DND-41 (cell line): ENCODE measurements around the gene C1QTNF3.

Source experiments
- ATAC-seq: fragments of 200-7000 bp; cut with Tn5 transposase; 3 replicates; pipeline ENCODE4 v1.9.1; 2021; ENCODE audit warnings: low read depth; ENCODE audit not compliant: insufficient read depth
- DNase-seq: peaks from one replicate; pipeline ENCODE4 v3.0.0-alpha.2; 2020
- H2AFZ ChIP-seq: 2 replicates; pipeline ENCODE4 v1.6.0; 2012; ENCODE audit warnings: low read depth, low read length
- H3K27ac ChIP-seq: 2 replicates; pipeline ENCODE4 v1.5.1; 2012; ENCODE audit warnings: low read length, inconsistent platforms
- H3K27me3 ChIP-seq: fragments of 200-600 bp; sonication (generic); 2 replicates; pipeline ENCODE4 v1.6.0; 2012; ENCODE audit warnings: low read length, mild to moderate bottlenecking, inconsistent platforms; ENCODE audit not compliant: insufficient read depth, poor library complexity
- H3K36me3 ChIP-seq: 2 replicates; pipeline ENCODE4 v1.5.1; 2012; ENCODE audit warnings: low read length, inconsistent platforms; ENCODE audit not compliant: insufficient read depth
- H3K4me1 ChIP-seq: 2 replicates; pipeline ENCODE4 v1.5.1; 2012; ENCODE audit warnings: mild to moderate bottlenecking, low read length; ENCODE audit not compliant: insufficient read depth
- H3K4me2 ChIP-seq: 2 replicates; pipeline ENCODE4 v1.6.0; 2012; ENCODE audit warnings: mild to moderate bottlenecking, moderate library complexity, low read length, inconsistent platforms; ENCODE audit not compliant: insufficient read depth
- H3K4me3 ChIP-seq, 2 experiments: fragments of 200-600 bp in 1 of 2; shearing (Covaris generic) in 1 of 2; 2 replicates each; pipeline ENCODE4 v1.5.1; 2012 to 2016; ENCODE audit warnings: inconsistent platforms in 2 of 2, low read length in 2 of 2, mild to moderate bottlenecking in 2 of 2, low read depth in 1 of 2, moderate library complexity in 1 of 2
- H3K79me2 ChIP-seq: 2 replicates; pipeline ENCODE4 v1.6.0; 2012; ENCODE audit warnings: low read length, inconsistent platforms; ENCODE audit not compliant: insufficient read depth
- H3K9ac ChIP-seq: 2 replicates; pipeline ENCODE4 v1.6.0; 2012; ENCODE audit warnings: low read depth, mild to moderate bottlenecking, inconsistent platforms, low read length, moderate library complexity
- H3K9me3 ChIP-seq: 2 replicates; pipeline ENCODE4 v1.5.1; 2012; ENCODE audit warnings: low read length, moderate library complexity, mild to moderate bottlenecking, inconsistent platforms; ENCODE audit not compliant: insufficient read depth, severe bottlenecking
- H4K20me1 ChIP-seq: 2 replicates; pipeline ENCODE4 v1.6.0; 2012; ENCODE audit warnings: low read length; ENCODE audit not compliant: insufficient read depth
- CTCF ChIP-seq: IDR thresholded peaks from 2 replicates; pipeline ENCODE4 v1.5.1; 2012; ENCODE audit warnings: borderline replicate concordance, low read length, moderate library complexity, mild to moderate bottlenecking; ENCODE audit not compliant: poor library complexity, severe bottlenecking; ENCODE audit errors: extremely low read depth
- EZH2 ChIP-seq: IDR thresholded peaks from 3 replicates; pipeline ENCODE4 v1.6.1; 2012; ENCODE audit warnings: borderline replicate concordance, low read depth, mild to moderate bottlenecking, moderate library complexity, low read length, inconsistent platforms; ENCODE audit not compliant: severe bottlenecking

The C1QTNF3 gene

GRCh38 chr5:33985447-33985846, 57.6 kb downstream of the C1QTNF3 start:
- H3K9me3 ChIP-seq: peaks cover 8% of the 10 kb centered on the region
- DNase-seq (no peak), ATAC-seq (no peak)
- no peak for TF ChIP-seq CTCF
- peaks cover 23% of the 10 kb centered on the region for H3K36me3 ChIP-seq
- H3K4me1 ChIP-seq: no peaks in the 10 kb centered on the region
- H3K4me2 ChIP-seq: no peak overlapping the region
- H4K20me1 ChIP-seq: no peaks in the 10 kb centered on the region
- no peak overlapping the region for H3K4me3 ChIP-seq
- H3K27ac ChIP-seq: no peak overlapping the region
- H3K27me3 ChIP-seq: no peaks in the 10 kb centered on the region
- H3K9ac ChIP-seq: no peak overlapping the region
- no peak overlapping the region for H2AFZ ChIP-seq
- H3K79me2 ChIP-seq: no peaks in the 10 kb centered on the region

DNA sequence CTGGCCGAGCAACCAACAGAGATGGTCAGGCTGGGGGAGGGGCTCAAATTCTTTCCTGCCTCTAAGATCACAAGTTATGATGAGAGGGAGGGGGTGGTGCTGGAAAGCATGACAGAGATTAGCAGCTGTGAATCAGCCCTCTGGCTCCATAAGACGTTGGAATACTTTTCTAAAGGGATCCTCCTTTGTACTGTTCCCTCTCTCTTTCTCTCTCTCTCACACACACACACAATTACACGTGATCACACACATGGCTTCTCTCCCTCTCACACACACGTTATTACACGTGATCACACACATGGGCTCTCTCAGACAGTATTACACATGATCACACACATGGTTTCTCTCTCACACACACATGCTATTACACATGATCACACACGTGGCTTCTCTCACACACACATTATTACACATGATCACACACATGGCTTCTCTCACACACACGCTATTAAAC, 58.3 kb downstream of the C1QTNF3 start, which contains the start of gene SLC45A2:
Gene SLC45A2, minus strand, starts transcription at position 23 of the 454 bp plus-strand sequence. CDS start 110 bp downstream, outside the sequence.
- no peak within 1 kb of the TSS for H3K4me3 ChIP-seq
- TF ChIP-seq CTCF (no peak), EZH2 (no peak)
- H3K27me3 ChIP-seq: no peaks in the 10 kb centered on the region
- no peak within 1 kb of the TSS for H3K27ac ChIP-seq
- H2AFZ ChIP-seq: no peak within 1 kb of the TSS
- no peaks in the 10 kb centered on the region for H3K4me1 ChIP-seq
- no peak within 1 kb of the TSS for H3K9ac ChIP-seq
- H3K4me2 ChIP-seq: no peak within 1 kb of the TSS
- H3K36me3 ChIP-seq: peaks cover 23% of the 10 kb centered on the region
- no peak for DNase-seq
- no peak for ATAC-seq
- no peaks in the 10 kb centered on the region for H3K79me2 ChIP-seq
- no peaks in the 10 kb centered on the region for H4K20me1 ChIP-seq
- peaks cover 8% of the 10 kb centered on the region for H3K9me3 ChIP-seq

DNA sequence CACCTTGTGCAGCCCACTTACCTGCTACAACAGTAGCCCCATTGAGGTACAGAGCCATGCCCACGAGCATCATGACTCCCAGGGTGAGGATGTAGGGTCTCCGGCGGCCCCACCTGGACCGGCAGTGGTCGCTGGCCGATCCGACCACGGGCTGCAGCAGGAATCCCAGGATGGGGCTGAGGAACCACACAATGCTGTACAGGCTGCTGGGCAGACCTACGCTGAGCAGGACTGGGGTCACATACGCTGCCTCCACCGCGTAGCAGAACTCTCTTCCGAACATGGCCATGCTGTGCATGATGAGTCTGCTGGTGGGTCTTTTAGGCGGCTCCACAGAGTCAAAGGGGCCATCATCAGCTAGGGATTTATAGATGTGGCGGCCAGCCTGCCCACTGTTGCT, 58.8 kb downstream of the C1QTNF3 start:
- ATAC-seq (no peak), DNase-seq (no peak)
- H3K27me3 ChIP-seq: no peaks in the 10 kb centered on the region
- peaks cover 19% of the 10 kb centered on the region for H3K36me3 ChIP-seq
- no peak overlapping the region for H3K4me3 ChIP-seq
- H2AFZ ChIP-seq: no peak overlapping the region
- no peaks in the 10 kb centered on the region for H4K20me1 ChIP-seq
- H3K9ac ChIP-seq: no peak overlapping the region
- no peak for TF ChIP-seq CTCF
- TF ChIP-seq EZH2: no peak
- no peaks in the 10 kb centered on the region for H3K4me1 ChIP-seq
- no peak overlapping the region for H3K27ac ChIP-seq
- no peak overlapping the region for H3K4me2 ChIP-seq
- peaks cover 8% of the 10 kb centered on the region for H3K9me3 ChIP-seq
- H3K79me2 ChIP-seq: no peaks in the 10 kb centered on the region
